ENCODE results near the gene ZKSCAN4. TPM values are rescaled to one million over a fixed set of nuclear protein-coding genes. Genes with fewer than 3 reads are reported as not detected.

ZKSCAN4 gene
- total RNA-seq, 3 donors from 2014 or later (not counting 1 experiment from before 2014, with no cell fraction given): 1.6 to 4.2 (median 2.9) TPM

GRCh38 chr6:28267695-28268059 lies 15.6 kb upstream of the ZKSCAN4 start:
- ATAC-seq (no peak), DNase-seq (no peak)
- Mint-ChIP-seq H3K36me3 (peaks cover 5% of the 10 kb centered on the region), H3K27ac (no peak overlapping the region), H3K9me3 (no peaks in the 10 kb centered on the region), H3K27me3 (ENCODE audit: low read depth in 2 of 2) (peaks cover 5 to 25% of the 10 kb centered on the region in 2 donors), H3K4me1 (no peaks in the 10 kb centered on the region), H3K4me3 (no peak overlapping the region)
- H3K27ac ChIP-seq (ENCODE audit: low read length): peak overlapping the region; percentile 90
- peaks cover 8% of the 10 kb centered on the region for H3K36me3 ChIP-seq (ENCODE audit: control insufficient read depth, insufficient read depth, low read length)
- intact Hi-C loops (cut with micrococcal nuclease): loop anchor here (1.0 to 5.0 kb wide), 5 partner anchors 15 to 145 kb away; partner anchors contain the start of genes ZKSCAN4 and ZSCAN16
- no peaks in the 10 kb centered on the region for H3K27me3 ChIP-seq (ENCODE audit: control insufficient read depth, insufficient read depth, low read length)
- TF ChIP-seq CTCF (IDR thresholded peaks at IDR 0.05): no peak
- WGBS (ENCODE audit: insufficient coverage): 5% methylated on average over 1 of the region's 1 CpG
- peak overlapping the region; percentile 100 for H3K4me3 ChIP-seq (ENCODE audit: low read length)
- H3K9me3 ChIP-seq (ENCODE audit: control insufficient read depth, insufficient read depth, low read length): no peaks in the 10 kb centered on the region
- H3K4me1 ChIP-seq (ENCODE audit: control insufficient read depth, insufficient read depth, low read length): peaks cover 6% of the 10 kb centered on the region

GRCh38 chr6:28266962-28267694 lies 15.1 kb upstream of the ZKSCAN4 start, which contains the start of gene ZSCAN26:
ZSCAN26 (plus strand) TSS chr6:28267143; CDS start chr6:28271920, 4,777 bp downstream.
- Mint-ChIP-seq H3K9me3 (no peaks in the 10 kb centered on the region), H3K27me3 (ENCODE audit: low read depth in 2 of 2) (peaks cover 5 to 28% of the 10 kb centered on the region in 2 donors), H3K36me3 (no peaks in the 10 kb centered on the region), H3K4me3 (no peak within 1 kb of the TSS), H3K27ac (no peak within 1 kb of the TSS), H3K4me1 (no peaks in the 10 kb centered on the region)
- ATAC-seq (peak; percentile 96 to 97 (median 96)), DNase-seq (peak; percentile 83 to 93)
- Histone ChIP-seq H3K27me3 (ENCODE audit: control insufficient read depth, insufficient read depth, low read length) (no peaks in the 10 kb centered on the region), H3K4me1 (ENCODE audit: control insufficient read depth, insufficient read depth, low read length) (peaks cover 6% of the 10 kb centered on the region), H3K4me3 (ENCODE audit: low read length) (peak within 1 kb of the TSS; percentile 100), H3K9me3 (ENCODE audit: control insufficient read depth, insufficient read depth, low read length) (no peaks in the 10 kb centered on the region), H3K36me3 (ENCODE audit: control insufficient read depth, insufficient read depth, low read length) (peaks cover 2% of the 10 kb centered on the region), H3K27ac (ENCODE audit: low read length) (peak within 1 kb of the TSS; percentile 90)
- WGBS (ENCODE audit: insufficient coverage): under 1% methylated on average over 32 of the region's 32 CpGs
- no peak for TF ChIP-seq CTCF (IDR thresholded peaks at IDR 0.05)
- intact Hi-C loops (cut with micrococcal nuclease): loop anchor here (1.0 to 5.0 kb wide), 5 partner anchors 15 to 145 kb away; partner anchors contain the start of genes ZKSCAN4 and ZSCAN16

GRCh38 chr6:28266563-28266961 lies 14.5 kb upstream of the ZKSCAN4 start:
- no peak overlapping the region for H3K27ac Mint-ChIP-seq
- no peaks in the 10 kb centered on the region for H3K4me1 Mint-ChIP-seq
- H3K36me3 Mint-ChIP-seq: peaks cover under 1% of the 10 kb centered on the region
- Histone ChIP-seq H3K27me3 (ENCODE audit: control insufficient read depth, insufficient read depth, low read length) (no peaks in the 10 kb centered on the region), H3K9me3 (ENCODE audit: control insufficient read depth, insufficient read depth, low read length) (no peaks in the 10 kb centered on the region), H3K27ac (ENCODE audit: low read length) (peak overlapping the region; percentile 90), H3K36me3 (ENCODE audit: control insufficient read depth, insufficient read depth, low read length) (no peaks in the 10 kb centered on the region), H3K4me3 (ENCODE audit: low read length) (peak overlapping the region; percentile 100), H3K4me1 (ENCODE audit: control insufficient read depth, insufficient read depth, low read length) (peaks cover 6% of the 10 kb centered on the region)
- DNase-seq: no peak
- WGBS (ENCODE audit: insufficient coverage): 7% methylated on average over 2 of the region's 5 CpGs
- no peak overlapping the region for H3K4me3 Mint-ChIP-seq
- ATAC-seq: no peak
- no peaks in the 10 kb centered on the region for H3K9me3 Mint-ChIP-seq
- TF ChIP-seq CTCF (IDR thresholded peaks at IDR 0.05): no peak
- peaks cover 7 to 34% of the 10 kb centered on the region in 2 donors for H3K27me3 Mint-ChIP-seq (ENCODE audit: low read depth in 2 of 2)
- intact Hi-C loops (cut with micrococcal nuclease): loop anchor here (2.0 to 5.0 kb wide), 3 partner anchors 49 to 144 kb away; partner anchors contain the start of gene ZSCAN16

All from natural killer cell (primary cell).